BE2C (cell line): ENCODE measurements around the gene MAP4K4.

Experiments
- DNase-seq: peaks from one replicate; pipeline ENCODE4 v3.0.0-alpha.2; 2020
- H3K27me3 ChIP-seq: fragments of 250-450 bp; sonication (Bioruptor Pico); 2 replicates; pipeline ENCODE4 v1.5.1; 2020; ENCODE audit warnings: mild to moderate bottlenecking
- H3K36me3 ChIP-seq: fragments of 250-450 bp; sonication (Bioruptor Pico); 2 replicates; pipeline ENCODE4 v1.5.1; 2020; ENCODE audit warnings: mild to moderate bottlenecking
- H3K4me1 ChIP-seq: fragments of 250-450 bp; sonication (Bioruptor Pico); 2 replicates; pipeline ENCODE4 v1.5.1; 2020
- H3K4me3 ChIP-seq: 2 replicates; pipeline ENCODE4 v1.5.1; 2011; ENCODE audit warnings: low read depth, low read length
- H3K9me3 ChIP-seq: fragments of 250-450 bp; sonication (Bioruptor Pico); 2 replicates; pipeline ENCODE4 v1.5.1; 2020
- CTCF ChIP-seq: IDR thresholded peaks from 2 replicates; pipeline ENCODE4 v1.5.1; 2012; ENCODE audit warnings: mild to moderate bottlenecking, low read depth, low read length

The MAP4K4 gene

GRCh38 chr2:101714118-101714517, 16.6 kb downstream of the MAP4K4 start:
- H3K27me3 ChIP-seq = no peaks in the 10 kb centered on the region
- no peaks in the 10 kb centered on the region for H3K4me1 ChIP-seq
- no peaks in the 10 kb centered on the region for H3K9me3 ChIP-seq
- H3K36me3 ChIP-seq = no peaks in the 10 kb centered on the region
- TF ChIP-seq CTCF = no peak
- no peak overlapping the region for H3K4me3 ChIP-seq
- DNase-seq = no peak

GRCh38 chr2:101717071-101717845, 19.8 kb downstream of the MAP4K4 start:
- Histone ChIP-seq H3K36me3 (no peaks in the 10 kb centered on the region), H3K27me3 (no peaks in the 10 kb centered on the region), H3K4me3 (no peak overlapping the region), H3K4me1 (no peaks in the 10 kb centered on the region), H3K9me3 (no peaks in the 10 kb centered on the region)
- DNase-seq = no peak
- TF ChIP-seq CTCF = no peak

- Histone ChIP-seq H3K27me3 (no peaks in the 10 kb centered on the region), H3K9me3 (no peaks in the 10 kb centered on the region; the same call in 1 of the 2 replicates), H3K36me3 (no peaks in the 10 kb centered on the region), H3K4me3 (no peak overlapping the region), H3K4me1 (no peaks in the 10 kb centered on the region)
- DNase-seq = no peak
- TF ChIP-seq CTCF = no peak
These were observed 21.0 kb downstream of the MAP4K4 start for GRCh38 chr2:101718479-101718878.

- DNase-seq = no peak
- H3K36me3 ChIP-seq = no peaks in the 10 kb centered on the region
- H3K4me3 ChIP-seq = no peak overlapping the region
These were observed 21.6 kb downstream of the MAP4K4 start for GRCh38 chr2:101718993-101719571.

GRCh38 chr2:101720732-101721131, 23.2 kb downstream of the MAP4K4 start:
- no peaks in the 10 kb centered on the region for H3K4me1 ChIP-seq
- no peaks in the 10 kb centered on the region for H3K27me3 ChIP-seq
- no peak for DNase-seq
- no peaks in the 10 kb centered on the region for H3K36me3 ChIP-seq
- TF ChIP-seq CTCF = no peak
- H3K4me3 ChIP-seq = no peak overlapping the region
- no peaks in the 10 kb centered on the region; the same call in 1 of the 2 replicates for H3K9me3 ChIP-seq

More at GRCh38 chr2:101718993-101719571, 21.6 kb downstream of the MAP4K4 start:
- Histone ChIP-seq H3K27me3 (no peaks in the 10 kb centered on the region), H3K4me1 (no peaks in the 10 kb centered on the region), H3K9me3 (no peaks in the 10 kb centered on the region; the same call in 1 of the 2 replicates)
- no peak for TF ChIP-seq CTCF

- Histone ChIP-seq H3K4me3 (no peak overlapping the region), H3K36me3 (no peaks in the 10 kb centered on the region), H3K9me3 (no peaks in the 10 kb centered on the region; the same call in 1 of the 2 replicates), H3K4me1 (no peaks in the 10 kb centered on the region), H3K27me3 (no peaks in the 10 kb centered on the region)
- DNase-seq = no peak
- no peak for TF ChIP-seq CTCF
These were observed 25.4 kb downstream of the MAP4K4 start for GRCh38 chr2:101722864-101723263.
